GM23248 (cell line): ENCODE data around the gene FOXI3. TPM values are rescaled to one million over a fixed set of nuclear protein-coding genes. Genes with fewer than 3 reads are reported as not detected.
A peak's percentile ranks its signal among the peaks of the same experiment; 100 is the strongest.

Experiments
- DNase-seq: peaks from one replicate; pipeline ENCODE4 v3.0.0-alpha.2; 2015
- H2AFZ ChIP-seq: fragments of 200-600 bp; sonication (generic); 2 replicates; pipeline ENCODE4 v1.6.1; 2016; ENCODE audit warnings: antibody characterized with exemption
- H3F3A ChIP-seq: fragments of 200-600 bp; sonication (generic); 2 replicates; pipeline ENCODE4 v1.6.1; 2016; ENCODE audit warnings: mild to moderate bottlenecking, antibody characterized with exemption, mixed run types; ENCODE audit not compliant: insufficient read depth
- H3K27ac ChIP-seq: fragments of 200-600 bp; sonication (generic); 2 replicates; pipeline ENCODE4 v1.5.1; 2016; ENCODE audit warnings: mild to moderate bottlenecking
- H3K27me3 ChIP-seq: fragments of 200-600 bp; sonication (generic); replicated peaks from 2 replicates; pipeline ENCODE4 v1.6.1; 2016; ENCODE audit warnings: mild to moderate bottlenecking; ENCODE audit not compliant: insufficient read depth
- H3K36me3 ChIP-seq: fragments of 200-600 bp; sonication (generic); 2 replicates; pipeline ENCODE4 v1.6.1; 2016; ENCODE audit warnings: low read depth, mild to moderate bottlenecking
- H3K4me1 ChIP-seq: fragments of 200-600 bp; sonication (generic); 2 replicates; pipeline ENCODE4 v1.6.1; 2016; ENCODE audit warnings: mild to moderate bottlenecking; ENCODE audit not compliant: insufficient read depth
- H3K4me2 ChIP-seq: fragments of 200-600 bp; sonication (generic); one replicate; pipeline ENCODE4 v1.6.1; 2016; ENCODE audit warnings: mild to moderate bottlenecking; ENCODE audit not compliant: unreplicated experiment
- H3K4me3 ChIP-seq: fragments of 200-600 bp; sonication (generic); 2 replicates; pipeline ENCODE4 v1.5.1; 2016; ENCODE audit warnings: mild to moderate bottlenecking
- H3K79me2 ChIP-seq: fragments of 200-600 bp; sonication (generic); 2 replicates; pipeline ENCODE4 v1.6.1; 2016; ENCODE audit warnings: mild to moderate bottlenecking; ENCODE audit not compliant: insufficient read depth
- H3K9ac ChIP-seq: fragments of 200-600 bp; sonication (generic); 2 replicates; pipeline ENCODE4 v1.6.1; 2016; ENCODE audit warnings: mild to moderate bottlenecking
- H3K9me2 ChIP-seq: fragments of 200-600 bp; sonication (generic); 2 replicates; pipeline ENCODE4 v1.6.1; 2016; ENCODE audit warnings: mixed run types, mild to moderate bottlenecking, moderate library complexity; ENCODE audit not compliant: insufficient read depth
- H3K9me3 ChIP-seq: fragments of 200-600 bp; sonication (generic); one replicate; pipeline ENCODE4 v1.6.1; 2017; ENCODE audit warnings: low read depth
- H4K20me1 ChIP-seq: fragments of 200-600 bp; sonication (generic); 2 replicates; pipeline ENCODE4 v1.6.0; 2016; ENCODE audit not compliant: insufficient read depth
- EZH2 ChIP-seq: fragments of 200-600 bp; sonication (generic); IDR thresholded peaks from 2 replicates; pipeline ENCODE4 v1.6.1; 2018; ENCODE audit warnings: antibody characterized with exemption, mild to moderate bottlenecking; ENCODE audit not compliant: insufficient read depth, poor library complexity, severe bottlenecking
- EZH2phosphoT487 ChIP-seq: fragments of 200-600 bp; sonication (generic); IDR thresholded peaks from 2 replicates; pipeline ENCODE4 v1.6.1; 2018; ENCODE audit warnings: antibody characterized with exemption, moderate library complexity, mild to moderate bottlenecking, low read depth; ENCODE audit not compliant: insufficient read depth
- WGBS, 2 experiments: methylation state at CpG; one replicate each; pipeline ENCODE4 v1.1.6; 2015 to 2017; ENCODE audit warnings: low lambda C conversion rate in 2 of 2, low coverage in 1 of 2; ENCODE audit errors: missing lambda C conversion rate in 2 of 2; 5-methylcytosine and 5-hydroxymethylcytosine counted together
- in situ Hi-C: fragments of 300-500 bp; cut with MboI; formaldehyde crosslinking; loops from 2 replicates; pipeline ENCODE4 v1.15.0; 2020
- polyA plus RNA-seq: library from polyadenylated mRNA; unstranded; fragments of >200 nt; fragmentation: Nextera tagmentation; extraction: Ambion mirVana; gene quantifications from 2 replicates; pipeline ENCODE4 v1.2.1, GENCODE V29; 2016
- total RNA-seq: library from RNA; depleted of rRNA; stranded (reverse); fragments of >200 nt; shearing (Covaris generic); gene quantifications from 2 replicates; pipeline ENCODE4 v1.2.3, GENCODE V29; 2014

FOXI3 gene
- total and polyA plus RNA-seq, 2 experiments from 2014 or later = not detected

DNA sequence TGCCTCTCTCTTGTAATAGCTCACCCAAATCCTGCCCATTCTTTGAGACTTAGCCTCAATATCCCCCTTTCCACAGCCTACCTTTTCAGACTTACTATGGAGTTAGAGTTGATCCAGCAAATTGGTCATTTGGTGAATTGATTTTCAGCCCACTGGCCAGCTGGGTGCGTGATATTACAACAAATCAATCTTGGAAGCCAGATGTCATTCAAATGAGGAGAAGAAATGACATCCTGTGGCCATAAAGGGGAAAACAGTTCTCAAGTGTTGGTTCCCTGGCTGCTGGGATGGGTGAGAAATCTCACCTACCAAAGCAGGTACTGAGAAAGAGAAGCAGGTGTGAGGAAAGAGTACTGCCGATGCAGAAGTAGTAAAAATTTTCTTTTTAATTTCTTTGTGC is 36.7 kb upstream of the FOXI3 start:
- Histone ChIP-seq H3K4me3 (no peak overlapping the region), H3K9ac (no peak overlapping the region), H3K4me1 (no peaks in the 10 kb centered on the region), H3K9me3 (no peaks in the 10 kb centered on the region), H3K27me3 (peaks cover 17% of the 10 kb centered on the region), H4K20me1 (no peaks in the 10 kb centered on the region), H3K79me2 (no peaks in the 10 kb centered on the region), H2AFZ (no peak overlapping the region), H3K27ac (no peak overlapping the region), H3K9me2 (no peaks in the 10 kb centered on the region), H3F3A (no peaks in the 10 kb centered on the region), H3K4me2 (no peak overlapping the region), H3K36me3 (no peaks in the 10 kb centered on the region)
- in situ Hi-C loops = no loop called here
- no peak for DNase-seq
- 13 to 15% methylated on average over 2 of the region's 2 CpGs for WGBS, 2 experiments
- TF ChIP-seq EZH2 (no peak), EZH2phosphoT487 (no peak)

- Histone ChIP-seq H3K4me3 (no peak overlapping the region), H3K4me1 (no peaks in the 10 kb centered on the region), H3K9me3 (no peaks in the 10 kb centered on the region), H3K27ac (no peak overlapping the region), H2AFZ (no peak overlapping the region), H3F3A (no peaks in the 10 kb centered on the region), H4K20me1 (no peaks in the 10 kb centered on the region), H3K4me2 (no peak overlapping the region), H3K79me2 (no peaks in the 10 kb centered on the region), H3K36me3 (no peaks in the 10 kb centered on the region), H3K9ac (no peak overlapping the region), H3K27me3 (peaks cover 5% of the 10 kb centered on the region), H3K9me2 (no peaks in the 10 kb centered on the region)
- DNase-seq = no peak
- in situ Hi-C loops = no loop called here
- WGBS, 2 experiments = 32% methylated on average over 3 of the region's 3 CpGs
- no peak for TF ChIP-seq EZH2phosphoT487
- no peak for TF ChIP-seq EZH2
These were observed 30.7 kb upstream of the FOXI3 start for GRCh38 chr2:88483200-88483599.

DNA sequence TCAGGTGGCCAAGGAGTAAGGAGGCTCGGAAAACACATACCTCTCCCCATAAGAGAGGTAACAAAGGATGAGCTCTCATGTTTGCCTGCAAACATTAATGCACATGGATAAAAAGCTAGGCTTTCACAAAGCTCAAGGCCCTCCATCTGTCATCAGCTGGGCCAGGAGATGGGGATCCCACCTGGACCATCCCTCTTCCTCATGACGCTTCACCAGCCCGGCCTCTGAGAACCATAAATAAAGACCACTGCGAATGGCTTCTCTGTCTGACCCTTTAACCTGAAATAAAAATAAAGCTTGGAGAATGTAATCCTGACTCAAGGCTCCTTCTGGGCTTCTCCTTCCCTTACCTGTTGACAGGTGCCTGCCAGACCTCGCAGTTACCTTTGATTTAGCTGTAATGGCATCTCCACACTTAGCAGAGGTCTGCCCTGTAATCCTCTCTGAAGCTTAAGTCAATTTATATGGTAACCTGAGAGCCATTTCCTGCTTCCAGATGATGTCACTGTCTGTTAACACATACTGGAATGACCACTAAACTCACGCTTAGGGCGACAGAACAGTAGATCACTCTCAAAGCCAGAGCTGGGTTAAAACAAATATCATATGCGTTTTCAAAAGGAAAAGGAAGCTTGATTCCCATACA is 29.3 kb upstream of the FOXI3 start:
- 6 to 8% methylated on average over 8 of the region's 8 CpGs for WGBS, 2 experiments
- Histone ChIP-seq H3K4me3 (no peak overlapping the region), H3K27ac (no peak overlapping the region), H3K36me3 (no peaks in the 10 kb centered on the region), H2AFZ (no peak overlapping the region), H3K79me2 (no peaks in the 10 kb centered on the region), H3K4me1 (no peaks in the 10 kb centered on the region), H3F3A (no peaks in the 10 kb centered on the region), H3K9ac (no peak overlapping the region), H3K9me3 (no peaks in the 10 kb centered on the region), H3K4me2 (no peak overlapping the region), H4K20me1 (no peaks in the 10 kb centered on the region), H3K9me2 (no peaks in the 10 kb centered on the region), H3K27me3 (peaks cover 10% of the 10 kb centered on the region)
- in situ Hi-C loops = no loop called here
- TF ChIP-seq EZH2phosphoT487 = no peak
- TF ChIP-seq EZH2 = no peak
- DNase-seq = peak; percentile 37

DNA sequence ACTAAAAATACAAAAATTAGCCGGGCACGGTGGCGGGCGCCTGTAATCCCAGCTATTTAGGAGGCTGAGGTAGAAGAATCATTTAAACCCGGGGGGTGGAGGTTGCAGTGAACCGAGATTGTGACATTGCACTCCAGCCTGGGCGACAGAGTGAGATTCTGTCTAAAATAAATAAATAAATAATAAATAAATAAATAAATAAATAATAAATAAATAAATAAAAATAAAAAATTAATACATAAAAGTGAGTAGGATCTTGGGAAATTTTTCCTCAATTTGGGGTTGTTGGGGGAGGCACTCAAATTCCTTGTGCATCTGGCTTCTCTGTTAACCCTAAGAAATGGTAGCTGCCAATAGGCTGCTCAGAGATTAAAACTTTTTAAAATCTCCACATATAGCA is 20.3 kb upstream of the FOXI3 start:
- H3K4me2 ChIP-seq = no peak overlapping the region
- 0 out of 2 replicates have a peak, but pooled peaks cover 18% of the 10 kb centered on the region for H3K27me3 ChIP-seq
- no peak overlapping the region for H3K9ac ChIP-seq
- H3K27ac ChIP-seq = no peak overlapping the region
- no peaks in the 10 kb centered on the region for H3K9me3 ChIP-seq
- no peaks in the 10 kb centered on the region for H3F3A ChIP-seq
- TF ChIP-seq EZH2 = no peak
- no peak for TF ChIP-seq EZH2phosphoT487
- no peak overlapping the region for H3K4me3 ChIP-seq
- no peaks in the 10 kb centered on the region for H3K79me2 ChIP-seq
- H3K36me3 ChIP-seq = no peaks in the 10 kb centered on the region
- no peaks in the 10 kb centered on the region for H3K4me1 ChIP-seq
- no peaks in the 10 kb centered on the region for H4K20me1 ChIP-seq
- in situ Hi-C loops = no loop called here
- DNase-seq = no peak
- no peak overlapping the region for H2AFZ ChIP-seq
- 56 to 63% methylated on average over 7 of the region's 7 CpGs for WGBS, 2 experiments
- H3K9me2 ChIP-seq = no peaks in the 10 kb centered on the region
